Activated CD8-positive, alpha-beta memory T cell treated with anti-CD3 and anti-CD28 coated beads, Interleukin-2, amount 50 U/mL, for 4 hours (primary cell): Measurements from ENCODE around the gene LRRK1.

Experiments used
- DNase-seq: peaks from one replicate; pipeline ENCODE4 v3.0.0-alpha.2; 2020

Gene LRRK1

GRCh38 chr15:100918034-100918689 lies 995 bp upstream of the LRRK1 start:
- peak; percentile 59 for DNase-seq

DNA sequence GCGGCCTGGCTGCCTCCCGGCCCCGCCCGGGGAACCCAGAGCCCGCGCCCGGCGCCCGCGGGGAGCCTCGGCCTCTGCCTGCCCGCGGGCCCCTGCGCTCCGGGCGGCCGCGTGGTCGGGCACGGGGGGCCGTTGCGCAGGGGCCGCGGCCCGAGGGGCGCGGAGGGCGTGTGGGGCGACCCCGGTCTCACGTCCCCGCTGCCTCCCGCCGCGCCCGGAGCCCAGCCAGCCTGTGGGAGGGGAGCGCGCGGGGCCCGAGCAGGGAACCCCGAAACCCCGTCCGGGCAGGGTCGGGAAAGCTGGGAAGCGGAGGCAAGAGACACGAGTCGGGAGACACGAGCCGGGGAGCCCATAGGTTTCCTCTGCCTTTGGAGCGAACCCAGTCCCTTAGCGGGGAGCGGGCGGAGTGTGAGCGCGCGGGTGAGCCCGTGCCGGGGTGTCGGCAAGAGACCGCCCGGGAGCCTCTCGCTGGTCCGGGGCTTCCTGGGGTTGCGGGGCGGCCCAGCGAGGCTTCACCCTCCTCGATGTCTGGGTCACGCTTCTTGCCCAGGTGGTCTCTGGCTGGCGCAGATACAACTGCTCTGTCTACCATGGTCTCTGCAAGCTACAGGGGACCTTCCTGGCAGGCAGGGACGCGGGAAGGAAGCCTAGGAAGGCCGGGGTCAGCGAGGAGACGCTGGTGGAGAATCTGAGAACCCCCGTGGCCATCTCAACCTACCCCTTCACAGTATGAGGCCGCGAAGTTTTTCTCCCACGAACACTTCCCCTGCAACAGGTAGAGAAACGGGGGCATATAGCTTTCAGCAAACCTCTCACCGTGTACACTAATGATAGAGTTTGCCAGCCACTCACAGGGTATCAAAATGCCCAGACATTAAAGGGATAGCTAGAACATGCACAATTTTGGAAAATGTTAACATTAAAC lies 586 bp downstream of the LRRK1 start:
- DNase-seq, result no peak

DNA sequence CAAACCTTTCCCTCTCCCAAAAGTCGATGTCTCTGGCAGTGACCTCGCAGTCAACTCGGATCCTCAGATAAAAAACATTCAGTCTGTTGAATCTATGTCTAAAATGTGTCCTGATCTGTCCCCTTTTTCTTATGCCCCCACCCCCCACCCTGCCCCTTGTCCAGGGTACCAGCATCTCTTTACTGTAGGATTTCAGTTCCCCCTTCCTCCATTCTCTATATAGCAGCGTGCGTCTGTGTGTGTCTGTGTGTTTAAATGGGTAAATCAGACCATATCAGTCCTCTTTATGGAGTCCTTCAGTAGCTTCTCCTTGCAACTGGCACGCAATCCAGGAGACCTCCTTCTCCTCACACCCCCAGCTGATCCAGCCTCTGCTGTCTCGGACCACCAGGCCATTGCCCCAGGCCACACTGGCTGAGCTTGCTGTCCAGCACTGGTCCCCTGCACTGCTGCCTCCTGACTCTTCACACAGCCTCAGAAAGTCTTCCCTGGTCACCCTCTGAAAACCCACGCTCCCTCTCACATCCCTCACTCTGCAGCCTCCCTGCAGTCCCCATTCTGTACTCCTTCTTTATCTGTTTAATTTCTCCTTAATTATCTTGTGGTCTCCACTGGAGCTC lies 1.5 kb downstream of the LRRK1 start:
- DNase-seq, result no peak

- DNase-seq, result no peak
Observed at GRCh38 chr15:100922192-100923040, 3.3 kb downstream of the LRRK1 start.

GRCh38 chr15:100923076-100923475 lies 3.9 kb downstream of the LRRK1 start:
- DNase-seq, result no peak

DNA sequence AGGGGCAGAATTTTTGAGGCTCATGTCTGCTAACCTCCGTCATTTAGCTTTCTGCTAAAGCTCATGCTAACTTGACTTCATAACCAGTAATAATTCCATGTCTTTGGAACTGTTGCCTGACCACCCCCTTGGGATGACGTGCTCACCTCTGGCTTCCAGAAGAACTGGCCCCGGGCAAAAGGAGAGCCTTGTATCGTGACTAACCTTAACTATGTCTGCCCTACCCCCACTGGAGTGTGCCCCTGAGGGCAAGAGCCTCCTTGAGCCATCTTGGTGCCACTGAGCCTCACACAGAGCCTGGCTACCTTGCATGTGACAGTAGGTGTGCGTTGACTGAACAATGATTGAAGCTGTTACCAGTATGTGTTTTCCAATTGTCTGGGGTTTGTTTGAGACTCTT lies 4.7 kb downstream of the LRRK1 start:
- DNase-seq, result no peak

DNA sequence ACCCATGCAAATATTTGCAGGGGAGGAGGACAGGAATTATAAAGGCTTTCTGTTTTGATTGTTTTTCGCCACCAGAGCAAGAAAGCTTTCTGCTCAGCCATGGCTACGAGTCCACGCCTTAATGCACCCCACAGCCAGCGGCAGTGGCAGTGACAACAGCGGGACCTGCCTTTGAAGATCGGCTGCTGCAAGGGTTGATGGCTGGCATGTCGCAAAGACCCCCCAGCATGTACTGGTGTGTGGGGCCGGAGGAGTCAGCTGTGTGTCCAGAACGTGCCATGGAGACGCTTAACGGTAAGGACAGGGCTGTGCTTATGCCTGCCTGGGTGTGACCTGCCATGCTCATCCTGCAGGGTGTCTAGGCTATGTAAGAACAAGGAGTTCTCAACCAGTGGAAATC lies 5.3 kb downstream of the LRRK1 start:
- no peak for DNase-seq

DNA sequence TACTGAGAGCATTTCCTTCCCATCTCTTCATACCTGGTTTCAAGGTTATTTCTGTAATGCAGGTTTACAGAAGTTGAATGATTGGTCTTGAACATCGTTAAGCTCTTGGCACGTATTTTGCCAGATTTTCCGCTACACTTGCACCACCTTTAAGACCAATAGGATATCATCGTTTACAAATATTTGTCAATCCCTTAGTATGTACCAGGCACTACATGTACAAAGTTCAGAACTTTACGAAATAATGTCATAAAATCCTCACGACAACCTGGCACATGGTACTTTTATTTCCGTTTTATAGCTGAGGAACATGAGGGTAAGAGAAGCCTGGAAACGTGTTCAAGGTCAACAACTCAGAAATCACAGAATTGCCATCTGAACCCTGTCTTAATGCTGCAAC lies 6.3 kb downstream of the LRRK1 start:
- no peak for DNase-seq

GRCh38 chr15:100926258-100926657 lies 7.1 kb downstream of the LRRK1 start:
- no peak for DNase-seq

DNA sequence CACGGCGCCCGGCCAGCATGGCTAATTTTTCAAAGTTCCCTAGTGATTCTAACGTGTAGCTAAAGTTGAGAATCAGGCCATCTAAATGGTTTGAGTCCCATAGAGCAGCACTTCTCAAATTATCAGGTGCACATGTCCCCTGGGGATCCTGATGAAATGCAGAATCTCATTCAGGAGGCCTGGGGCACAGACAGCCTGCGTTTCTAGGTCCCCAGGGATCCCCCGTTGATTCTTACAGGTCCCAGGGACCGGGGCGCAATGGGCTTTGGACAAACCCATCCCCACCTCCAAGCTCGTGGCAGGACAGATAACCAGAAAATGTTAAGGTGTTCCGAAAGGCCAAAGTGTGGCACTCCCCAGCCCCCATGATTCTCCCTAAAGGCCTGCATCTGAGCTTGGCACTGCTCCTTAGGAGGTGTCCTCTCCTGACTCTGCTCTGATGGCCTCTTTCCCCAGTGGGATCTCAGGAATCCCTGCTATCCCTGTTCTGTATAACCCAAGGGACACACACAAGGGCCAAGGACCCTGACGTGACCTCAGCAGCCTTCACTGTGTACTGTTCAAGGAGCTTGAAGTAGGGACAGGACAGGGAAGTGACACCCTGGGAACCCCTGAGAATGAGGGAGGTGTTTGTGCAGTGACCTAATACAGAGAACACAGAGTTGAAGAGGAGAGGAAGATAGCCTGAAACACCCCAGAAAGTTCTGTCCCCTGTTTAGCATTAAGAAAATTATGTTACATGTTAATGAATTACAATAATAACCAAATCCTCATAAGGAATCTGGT lies 8.0 kb downstream of the LRRK1 start:
- no peak for DNase-seq

DNA sequence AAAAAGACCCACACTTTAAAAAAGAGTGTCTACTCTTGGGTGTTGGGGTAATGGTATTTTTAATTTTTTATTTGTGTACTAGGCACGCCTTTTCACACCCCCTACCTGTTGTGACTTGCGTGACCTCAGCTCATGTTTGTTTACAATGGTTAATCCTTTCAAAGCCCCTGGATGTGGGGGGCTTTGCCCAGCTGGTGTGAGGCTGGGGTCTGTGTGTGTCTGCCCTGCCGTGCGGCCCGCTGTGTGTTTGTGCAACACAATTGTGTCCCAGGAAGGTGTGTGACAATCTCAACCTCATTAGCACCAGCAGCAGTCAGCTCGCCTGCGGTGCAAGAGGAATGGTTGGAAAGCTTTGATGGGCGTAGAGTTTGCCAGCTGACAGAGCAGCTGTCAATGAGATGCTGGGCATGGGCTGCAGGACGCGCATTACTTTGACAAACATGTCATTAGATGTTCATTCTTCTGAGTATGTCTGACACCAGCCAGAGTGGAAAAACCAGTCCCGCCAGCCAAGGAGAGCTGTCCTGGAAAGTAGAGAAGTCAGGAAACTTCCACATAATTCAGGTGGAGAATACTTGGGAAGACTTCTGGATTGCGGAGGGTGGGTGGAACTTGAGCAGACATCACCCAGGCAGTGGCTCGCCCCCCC lies 9.6 kb downstream of the LRRK1 start:
- no peak for DNase-seq

DNA sequence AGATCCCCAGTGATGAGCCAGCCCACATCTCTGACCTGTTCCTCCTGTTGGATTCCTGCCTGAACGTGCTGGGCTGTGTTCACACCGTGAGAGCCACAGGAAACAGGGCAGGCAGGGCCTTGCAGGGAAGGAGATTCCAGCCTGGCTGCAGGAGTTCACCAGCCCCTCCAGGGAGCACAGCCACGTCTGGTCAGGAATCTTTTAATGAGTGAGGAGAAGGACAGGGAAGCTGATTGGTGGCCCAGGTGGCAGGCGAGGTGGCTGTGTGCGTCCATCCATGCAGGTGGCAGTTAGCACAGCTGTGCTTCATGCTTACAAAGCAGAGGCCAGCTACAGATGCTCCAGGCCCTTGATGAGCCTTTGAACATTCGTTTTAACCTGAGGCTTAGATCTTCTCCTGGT lies 10.5 kb downstream of the LRRK1 start:
- no peak for DNase-seq

GRCh38 chr15:100930306-100930848 lies 11.2 kb downstream of the LRRK1 start:
- no peak for DNase-seq

DNA sequence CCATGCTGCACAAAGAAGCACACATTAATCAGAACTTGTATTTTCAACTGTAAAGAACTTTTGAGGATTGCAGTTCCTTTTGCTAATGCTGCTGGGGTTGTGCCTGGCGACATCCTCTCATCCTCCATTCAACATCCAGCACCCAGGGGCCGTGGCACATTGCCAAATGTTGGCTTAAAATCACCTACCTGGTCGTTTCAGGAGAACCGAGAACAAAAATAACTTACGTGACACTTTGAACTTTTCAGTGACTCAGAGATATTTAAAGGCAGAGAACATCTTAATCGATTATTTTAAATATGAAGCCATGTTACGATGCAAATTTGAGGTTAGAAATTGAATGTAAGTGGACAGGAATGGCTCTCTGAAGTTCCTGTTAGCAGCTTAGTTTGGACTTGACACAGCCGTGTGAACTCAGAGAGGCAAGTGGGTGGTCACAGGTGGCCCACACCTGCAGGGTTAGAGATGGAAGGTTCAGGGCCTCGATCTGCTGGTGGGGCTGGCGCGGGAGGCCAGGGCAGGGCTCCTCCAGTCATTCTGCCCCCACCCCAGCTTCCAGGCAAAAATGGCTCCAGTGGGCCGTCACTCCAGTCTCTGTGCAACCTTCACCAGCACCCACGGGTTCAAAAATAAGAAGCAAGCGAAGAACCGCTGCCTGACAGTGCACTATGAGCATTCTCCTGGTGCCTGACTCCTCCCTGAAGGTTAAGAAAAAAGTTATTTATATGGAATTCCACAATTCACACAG lies 12.2 kb downstream of the LRRK1 start:
- DNase-seq, result no peak

GRCh38 chr15:100932676-100933348 lies 13.7 kb downstream of the LRRK1 start:
- DNase-seq, result no peak

GRCh38 chr15:100934166-100934565 lies 15.0 kb downstream of the LRRK1 start:
- DNase-seq, result no peak

DNA sequence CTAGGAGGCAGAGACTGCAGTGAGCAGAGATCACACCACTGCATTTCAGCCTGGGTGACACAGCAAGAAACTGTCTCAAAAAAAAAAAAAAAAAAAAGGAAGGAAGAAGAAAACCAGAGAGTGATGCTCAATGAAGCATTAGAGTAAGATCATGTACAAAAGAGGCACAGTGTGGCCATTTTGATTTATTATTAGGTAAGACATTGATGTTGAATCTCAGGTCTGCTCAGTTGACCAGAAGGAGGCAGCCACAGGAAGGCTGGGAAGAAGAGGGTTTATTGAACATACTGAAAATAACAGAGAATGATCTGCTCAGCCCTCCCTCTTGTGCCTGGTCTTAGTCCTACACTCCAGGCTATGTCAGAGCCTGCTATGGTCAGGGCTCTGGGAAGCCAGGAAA lies 15.6 kb downstream of the LRRK1 start:
- no peak for DNase-seq

DNA sequence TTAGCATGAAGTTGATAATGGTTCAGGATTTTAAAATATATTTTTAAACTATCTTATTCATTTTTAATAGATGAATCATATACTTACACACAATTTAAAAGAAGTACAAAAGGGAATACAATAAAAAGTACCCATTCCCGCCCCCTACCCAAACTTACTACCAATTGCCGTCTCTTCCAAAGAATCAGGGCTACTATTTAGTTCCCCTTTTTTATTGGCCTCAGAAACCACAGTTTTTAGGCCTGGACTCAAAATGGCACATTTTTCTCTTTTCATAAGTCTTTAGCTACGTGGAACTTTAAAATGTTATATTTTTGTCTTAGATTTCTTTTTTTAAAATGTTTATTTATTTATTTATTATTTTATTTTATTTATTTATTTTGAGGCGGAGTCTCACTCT lies 18.0 kb downstream of the LRRK1 start:
- DNase-seq, result no peak

- DNase-seq, result no peak
Observed at GRCh38 chr15:100939791-100940190, 20.6 kb downstream of the LRRK1 start.
